IPS DF 19.7 (cell line): ENCODE measurements around the gene DNAAF2.
"Not testable (repeated sequence)": the region's sequence is repeated elsewhere in the genome, so short reads cannot be mapped to it uniquely, and the experiment has no call there.

Experiments
- DNase-seq: peaks from one replicate; pipeline ENCODE4 v3.0.0-alpha.2; 2013; ENCODE audit warnings: low read depth, low spot score

Gene DNAAF2

DNA sequence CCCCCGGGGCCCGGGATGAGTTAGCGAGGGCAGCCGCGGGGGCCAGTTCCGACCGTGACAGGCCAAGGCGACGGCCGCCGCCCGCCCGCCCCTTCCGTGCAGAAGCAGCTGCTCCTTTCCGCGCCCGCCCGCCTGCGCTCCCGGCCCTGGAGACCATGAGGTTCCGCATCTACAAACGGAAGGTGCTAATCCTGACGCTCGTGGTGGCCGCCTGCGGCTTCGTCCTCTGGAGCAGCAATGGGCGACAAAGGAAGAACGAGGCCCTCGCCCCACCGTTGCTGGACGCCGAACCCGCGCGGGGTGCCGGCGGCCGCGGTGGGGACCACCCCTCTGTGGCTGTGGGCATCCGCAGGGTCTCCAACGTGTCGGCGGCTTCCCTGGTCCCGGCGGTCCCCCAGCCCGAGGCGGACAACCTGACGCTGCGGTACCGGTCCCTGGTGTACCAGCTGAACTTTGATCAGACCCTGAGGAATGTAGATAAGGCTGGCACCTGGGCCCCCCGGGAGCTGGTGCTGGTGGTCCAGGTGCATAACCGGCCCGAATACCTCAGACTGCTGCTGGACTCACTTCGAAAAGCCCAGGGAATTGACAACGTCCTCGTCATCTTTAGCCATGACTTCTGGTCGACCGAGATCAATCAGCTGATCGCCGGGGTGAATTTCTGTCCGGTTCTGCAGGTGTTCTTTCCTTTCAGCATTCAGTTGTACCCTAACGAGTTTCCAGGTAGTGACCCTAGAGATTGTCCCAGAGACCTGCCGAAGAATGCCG is 13.7 kb downstream of the DNAAF2 start:
- DNase-seq, result no peak

DNA sequence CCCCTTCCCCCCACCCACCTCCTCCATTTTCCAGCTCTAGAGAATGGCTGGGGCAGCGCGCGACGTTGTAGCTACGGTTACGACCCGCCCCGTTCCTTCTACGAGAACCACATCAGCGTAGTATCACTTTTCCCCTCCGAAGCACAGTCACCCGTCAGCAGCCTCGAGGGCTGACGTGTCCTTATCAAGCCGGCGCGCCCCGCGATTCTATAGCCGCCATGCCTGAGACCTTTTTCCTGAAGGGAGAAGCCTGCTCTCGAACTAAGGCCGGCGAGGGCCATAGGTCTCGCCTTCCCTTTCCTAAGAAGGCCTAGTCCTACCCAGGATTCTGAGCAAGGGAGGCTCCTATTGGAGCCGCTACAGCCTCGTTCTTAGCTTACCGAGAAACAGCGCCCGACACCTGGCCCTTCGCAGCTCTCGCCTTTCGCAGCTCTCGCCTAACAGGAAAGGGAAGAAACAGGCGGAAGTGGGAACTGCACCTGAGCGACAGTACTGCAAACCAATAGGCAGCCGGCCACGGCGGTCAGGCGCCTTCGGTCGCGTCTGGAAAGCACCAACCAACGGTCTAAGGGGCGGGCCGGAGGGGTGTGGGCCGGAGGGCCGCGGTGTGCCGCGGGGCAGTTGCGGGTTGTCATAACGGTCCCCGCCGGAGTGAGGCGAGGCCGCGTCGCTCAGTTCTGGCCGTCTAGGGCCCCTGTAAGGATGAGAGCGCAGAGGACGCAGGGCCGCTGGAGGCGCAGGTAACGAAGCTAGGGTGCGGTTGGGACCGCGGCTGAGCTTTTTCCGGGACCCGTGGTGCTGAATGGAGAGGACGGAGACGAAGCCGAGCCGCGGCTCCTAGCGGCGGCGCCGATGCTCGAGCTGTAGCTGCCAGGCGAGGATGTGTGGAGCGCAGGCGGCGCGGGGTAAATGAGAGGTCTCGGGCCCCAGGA is 14.6 kb downstream of the DNAAF2 start, which contains the start of the genes MGAT2 and RPL36AL:
Gene MGAT2, plus strand, starts transcription at position 618 of the 932 bp plus-strand sequence. CDS start 470 bp downstream, outside the sequence.
Gene RPL36AL, minus strand, starts transcription at position 445 of the 932 bp plus-strand sequence. CDS start 1,522 bp downstream, outside the sequence.
- peak; percentile 96 for DNase-seq

GRCh38 chr14:49619730-49620129 is 15.3 kb downstream of the DNAAF2 start:
- no peak for DNase-seq

- not testable (repeated sequence) for DNase-seq
Observed at GRCh38 chr14:49619273-49619672, 15.8 kb downstream of the DNAAF2 start.

GRCh38 chr14:49617852-49618519 is 17.1 kb downstream of the DNAAF2 start:
- DNase-seq, result no peak

DNA sequence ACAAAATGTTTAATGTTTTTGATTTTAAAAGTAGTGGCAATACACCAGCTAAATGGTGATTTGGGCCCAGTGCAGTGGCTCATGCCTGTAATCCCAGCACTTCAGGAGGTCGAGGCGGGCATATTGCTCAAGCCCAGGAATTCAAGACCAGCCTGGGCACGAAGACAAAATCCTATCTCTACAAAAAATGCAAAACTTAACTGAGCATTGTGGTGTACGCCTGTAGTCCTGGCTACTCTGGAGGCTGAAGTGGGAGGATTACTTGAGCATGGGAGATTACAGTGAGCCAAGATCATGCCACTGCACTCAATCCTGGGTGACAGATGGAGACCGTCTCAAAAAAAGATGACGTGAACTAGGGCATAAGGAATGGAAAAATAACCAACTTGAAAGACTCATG is 19.3 kb downstream of the DNAAF2 start:
- DNase-seq, result no peak

- DNase-seq, result no peak
Observed at GRCh38 chr14:49614196-49614595, 20.8 kb downstream of the DNAAF2 start.

- DNase-seq, result no peak
Observed at GRCh38 chr14:49612671-49613070, 22.4 kb downstream of the DNAAF2 start.

DNA sequence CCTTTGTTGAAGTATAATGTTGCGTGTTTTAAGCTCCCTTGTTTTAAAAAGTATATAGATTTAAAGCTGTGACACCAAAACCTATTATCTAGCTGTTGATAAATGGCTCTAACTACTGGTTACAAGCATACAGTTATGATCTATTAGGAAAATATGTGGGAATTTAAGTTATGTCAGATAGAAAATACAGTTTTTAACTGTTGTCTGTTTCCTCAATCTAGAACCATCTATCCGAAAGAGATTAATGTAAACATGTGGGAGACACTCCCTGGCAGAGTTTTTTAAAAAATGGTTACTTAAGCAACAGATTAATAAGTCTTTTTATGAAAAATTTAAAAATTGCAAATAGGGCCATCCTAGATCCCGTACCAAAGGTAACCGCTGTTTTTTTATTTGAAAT is 22.8 kb downstream of the DNAAF2 start:
- DNase-seq, result no peak

DNA sequence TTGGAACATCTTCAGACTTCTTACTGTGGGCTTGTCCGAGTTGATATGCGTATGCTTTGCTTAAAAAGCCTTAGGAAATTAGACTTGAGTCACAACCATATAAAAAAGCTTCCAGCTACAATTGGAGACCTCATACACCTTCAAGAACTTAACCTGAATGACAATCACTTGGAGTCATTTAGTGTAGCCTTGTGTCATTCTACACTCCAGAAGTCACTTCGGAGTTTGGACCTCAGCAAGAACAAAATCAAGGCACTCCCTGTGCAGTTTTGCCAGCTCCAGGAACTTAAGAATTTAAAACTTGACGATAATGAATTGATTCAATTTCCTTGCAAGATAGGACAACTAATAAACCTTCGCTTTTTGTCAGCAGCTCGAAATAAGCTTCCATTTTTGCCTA is 27.5 kb downstream of the DNAAF2 start:
- no peak for DNase-seq

GRCh38 chr14:49598485-49599300 is 36.4 kb downstream of the DNAAF2 start, which contains the start of gene LRR1:
Gene LRR1, plus strand, starts transcription at chr14:49598940. Its CDS starts 81 bp downstream, at chr14:49599021.
- DNase-seq, result no peak

DNA sequence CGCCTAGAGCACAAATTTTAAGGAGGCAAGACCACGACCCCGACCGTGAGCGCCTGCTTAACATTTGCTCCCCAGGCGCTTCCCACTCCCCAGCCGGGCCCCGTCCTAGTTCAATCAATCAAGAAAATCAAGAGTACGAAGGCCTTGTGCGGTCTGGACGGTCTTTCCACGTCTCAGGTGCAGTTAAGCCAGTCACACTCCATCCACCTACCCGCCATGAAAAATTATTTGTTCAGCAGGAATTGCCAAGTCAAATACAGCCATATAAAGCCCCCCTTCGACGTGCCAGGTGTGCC is 36.9 kb downstream of the DNAAF2 start:
- DNase-seq, result no peak

GRCh38 chr14:49594347-49595091 is 40.5 kb downstream of the DNAAF2 start:
- no peak for DNase-seq

- DNase-seq, result no peak
Observed at GRCh38 chr14:49593016-49593415, 42.0 kb downstream of the DNAAF2 start.

DNA sequence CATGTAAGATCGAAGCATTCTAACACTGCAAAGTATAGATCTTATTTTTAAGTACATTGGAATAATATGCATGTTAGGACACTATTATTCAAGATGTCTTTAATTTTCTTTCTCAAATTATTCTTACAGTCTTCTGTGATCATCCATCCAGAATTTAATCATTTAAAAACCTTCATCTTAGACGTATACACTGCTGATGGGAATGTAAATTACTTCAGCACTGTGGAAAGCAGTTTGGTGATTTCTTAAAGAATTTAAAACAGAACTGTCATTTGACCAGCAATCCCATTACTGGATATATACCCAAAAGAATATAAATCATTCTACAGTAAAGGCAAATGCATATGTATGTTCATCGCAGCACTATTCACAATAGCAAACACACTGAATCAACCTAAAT is 45.7 kb downstream of the DNAAF2 start:
- no peak for DNase-seq

- DNase-seq, result no peak
Observed at GRCh38 chr14:49586673-49587460, 48.2 kb downstream of the DNAAF2 start.

DNA sequence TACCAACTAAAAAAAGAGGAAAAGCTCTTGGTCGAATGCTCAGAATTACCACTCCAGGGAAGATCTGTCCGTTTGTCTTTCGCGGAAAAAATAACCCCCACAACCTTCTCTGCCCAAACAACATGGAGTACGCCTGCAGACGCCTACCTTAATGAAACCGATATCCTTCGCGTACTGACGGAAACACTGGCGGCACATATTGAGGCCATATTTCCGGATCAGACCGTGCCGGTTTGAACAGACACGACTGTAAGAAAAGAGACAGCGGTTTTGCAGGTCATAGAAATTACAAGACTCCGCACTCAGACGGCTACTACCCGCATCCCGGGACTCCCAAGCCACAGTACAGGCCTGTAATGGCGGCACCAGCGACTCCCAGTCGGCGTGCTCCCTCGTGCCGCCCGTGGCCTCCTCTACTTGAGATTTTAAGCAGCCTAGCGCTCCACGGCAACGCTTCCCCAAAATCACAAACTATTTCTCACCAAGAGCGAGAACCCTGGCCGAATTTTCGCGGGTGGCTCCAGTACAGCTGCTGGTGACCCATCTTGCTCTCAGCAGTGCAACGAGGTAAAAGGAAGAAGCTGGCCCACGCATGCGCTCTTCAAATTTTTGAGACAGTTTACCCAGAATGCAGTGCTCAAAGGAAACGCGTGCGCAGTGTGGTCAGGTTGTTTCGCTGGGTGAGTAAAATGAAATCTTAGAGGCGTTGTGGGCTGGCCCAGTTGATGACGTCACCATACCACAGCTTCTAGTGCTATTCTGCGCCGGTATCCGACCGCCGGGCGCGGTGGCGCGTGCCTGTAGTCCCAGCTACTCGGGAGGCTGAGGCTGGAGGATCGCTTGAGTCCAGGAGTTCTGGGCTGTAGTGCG is 49.0 kb downstream of the DNAAF2 start, which contains the start of gene RPS29:
Gene RPS29, minus strand, starts transcription at position 578 of the 870 bp plus-strand sequence. Its CDS starts 34 bp downstream, at position 544.
- peak; percentile 96 for DNase-seq

DNA sequence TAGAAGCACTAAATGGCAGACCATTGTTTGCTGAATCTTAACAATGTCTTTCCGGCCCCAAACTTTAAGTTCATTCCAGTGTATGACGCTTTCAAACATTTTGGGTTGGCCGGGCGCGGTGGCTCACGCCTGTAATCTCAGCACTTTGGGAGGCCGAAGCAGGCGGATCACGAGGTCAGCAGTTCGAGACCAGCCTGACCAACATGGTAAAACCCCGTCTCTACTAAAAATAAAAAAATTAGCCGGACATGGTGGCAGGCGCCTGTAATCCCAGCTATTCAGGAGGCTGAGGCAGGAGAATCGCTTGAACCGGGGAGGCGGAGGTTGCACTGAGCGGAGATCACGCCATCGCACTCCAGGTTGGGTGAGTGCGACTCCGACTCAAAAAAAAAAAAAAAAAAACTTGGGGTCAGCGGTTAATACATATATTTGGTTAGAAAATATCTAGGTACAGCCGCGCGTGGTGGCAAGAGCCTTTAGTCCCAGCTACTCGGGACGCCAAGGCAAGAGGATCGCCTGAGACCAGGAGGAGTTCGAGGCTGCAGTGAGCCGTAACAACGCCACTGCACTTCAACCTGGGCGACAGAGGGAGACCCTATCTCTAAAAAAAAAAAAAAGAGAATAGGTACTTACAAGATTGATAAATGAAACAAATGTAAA is 49.9 kb downstream of the DNAAF2 start:
- not testable (repeated sequence) for DNase-seq
